Fibroblast of lung (primary cell): ENCODE results near the gene TANC1.

Source experiments
- CTCF ChIP-seq, 2 donors: IDR thresholded peaks in 1 of 2; conservative IDR thresholded peaks in 1 of 2; 1 replicate in 1 of 2; 2 replicates in 1 of 2; pipeline ENCODE4 v1.5.1; 2011 to 2012; ENCODE audit warnings: low read length in 2 of 2, control low read depth in 1 of 2, inconsistent platforms in 1 of 2, low read depth in 1 of 2, mild to moderate bottlenecking in 1 of 2
- EZH2 ChIP-seq: IDR thresholded peaks from 2 replicates; pipeline ENCODE4 v1.5.1; 2012; ENCODE audit warnings: low read length, control low read depth, mild to moderate bottlenecking; ENCODE audit errors: missing control alignments

- no peak for TF ChIP-seq CTCF (conservative IDR thresholded peaks at IDR 0.05 in 1 of 2, IDR thresholded peaks at IDR 0.05 in 1 of 2; ENCODE audit: low read depth in 1 of 2, low read length in 2 of 2)
- TF ChIP-seq EZH2, result no peak
Measured at GRCh38 chr2:159090514-159091201, 122.2 kb downstream of the TANC1 start.
